H1 (cell line): Measurements from ENCODE around the gene CHCHD6. TPM values are rescaled to one million over a fixed set of nuclear protein-coding genes. Genes with fewer than 3 reads are reported as not detected.

Source experiments
- SP4 ChIP-seq: IDR thresholded peaks from 2 replicates; pipeline ENCODE4 v1.6.1; 2012; ENCODE audit warnings: low read length, inconsistent platforms
- polyA plus RNA-seq, 7 experiments: library from polyadenylated mRNA; depleted of rRNA in 3 of 7; stranded (reverse) in 5 of 7; unstranded in 2 of 7; fragments of >200 nt in 5 of 7; fragments of 200-250 nt in 2 of 7; gene quantifications; 1 replicate in 5 of 7; 2 replicates in 1 of 7; 4 replicates in 1 of 7; pipeline versions ENCODE4 v1.2.1 to v1.2.3, GENCODE V29; 2011 to 2013; ENCODE audit warnings: missing spikeins in 2 of 7, mixed read lengths in 2 of 7
- total RNA-seq: library from RNA; stranded (reverse); fragmentation: NEBNext Ultra II Directional; extraction: Animal tissue kit (Norgen Biotek cat#: 25700); gene quantifications from 2 replicates; pipeline ENCODE4 v1.2.1, GENCODE V29; 2021

The CHCHD6 gene
- total and polyA plus RNA-seq, 2 of the 8 experiments (the other 6 are each of a cell fraction or from before 2014, with no cell fraction given): 32.4 to 37.6 TPM

GRCh38 chr3:126827121-126827520, 123.1 kb downstream of the CHCHD6 start (continued):
- TF ChIP-seq SP4: no peak
